MCF 10A (cell line): ENCODE data around the gene PTH2R. TPM values are rescaled to one million over a fixed set of nuclear protein-coding genes. Genes with fewer than 3 reads are reported as not detected.

Experiments used
- BruUV-seq: library from RNA; stranded (reverse); fragments of 400-500 nt; replicated peaks from 2 replicates; lab custom pipeline; 2021; lab: Mats Ljungman, UMichigan
- CTCF ChIA-PET: fragments of 300-600 bp; sonication (Branson Sonifier 250); formaldehyde crosslinking; extraction: SDS; loops from one replicate; lab custom pipeline; 2021; ENCODE audit warnings: antibody characterized with exemption, inconsistent platforms; lab: Yijun Ruan, JAX
- POLR2A ChIA-PET: fragments of 300-600, 350-650 bp; sonication (Branson Sonifier 250); formaldehyde crosslinking; extraction: SDS; loops from one replicate; lab custom pipeline; 2020; ENCODE audit warnings: antibody characterized with exemption, inconsistent platforms; lab: Yijun Ruan, JAX
- DNase-seq: peaks from one replicate; pipeline ENCODE4 v3.0.0-alpha.2; 2018; ENCODE audit not compliant: unreplicated experiment
- H3K27ac Mint-ChIP-seq: one replicate; pipeline ENCODE4 v1.8.0; 2022; ENCODE audit warnings: mild to moderate bottlenecking, low read depth, mixed read lengths; ENCODE audit not compliant: unreplicated experiment
- H3K27me3 Mint-ChIP-seq: one replicate; pipeline ENCODE4 v1.8.0; 2022; ENCODE audit warnings: mixed read lengths; ENCODE audit not compliant: insufficient read depth, unreplicated experiment
- H3K36me3 Mint-ChIP-seq: one replicate; pipeline ENCODE4 v1.8.0; 2022; ENCODE audit warnings: mild to moderate bottlenecking, moderate library complexity, mixed read lengths; ENCODE audit not compliant: insufficient read depth, unreplicated experiment
- H3K4me1 Mint-ChIP-seq: one replicate; pipeline ENCODE4 v1.8.0; 2022; ENCODE audit warnings: mixed read lengths; ENCODE audit not compliant: insufficient read depth, unreplicated experiment
- H3K4me3 Mint-ChIP-seq: one replicate; pipeline ENCODE4 v1.8.0; 2022; ENCODE audit warnings: mild to moderate bottlenecking, moderate library complexity, mixed read lengths; ENCODE audit not compliant: unreplicated experiment
- H3K9me3 Mint-ChIP-seq: one replicate; pipeline ENCODE4 v1.8.0; 2022; ENCODE audit warnings: mixed read lengths; ENCODE audit not compliant: unreplicated experiment
- intact Hi-C: fragments of 100-400 bp; cut with micrococcal nuclease; formaldehyde crosslinking; loops from 2 replicates; pipeline ENCODE4 v1.14.1; 2022
- total RNA-seq: library from RNA; stranded (reverse); gene quantifications from 2 replicates; pipeline ENCODE4 v1.2.3, GENCODE V29; 2022
- TF ChIP-seq, protein P1 (sequence below): fragments of 200-600 bp; IDR thresholded peaks from one replicate; pipeline ENCODE4 v1.8.0; 2022; ENCODE audit warnings: antibody characterized with exemption, mild to moderate bottlenecking; ENCODE audit not compliant: unreplicated experiment

Gene PTH2R
- total RNA-seq, 1 experiment from 2014 or later: not detected

DNA sequence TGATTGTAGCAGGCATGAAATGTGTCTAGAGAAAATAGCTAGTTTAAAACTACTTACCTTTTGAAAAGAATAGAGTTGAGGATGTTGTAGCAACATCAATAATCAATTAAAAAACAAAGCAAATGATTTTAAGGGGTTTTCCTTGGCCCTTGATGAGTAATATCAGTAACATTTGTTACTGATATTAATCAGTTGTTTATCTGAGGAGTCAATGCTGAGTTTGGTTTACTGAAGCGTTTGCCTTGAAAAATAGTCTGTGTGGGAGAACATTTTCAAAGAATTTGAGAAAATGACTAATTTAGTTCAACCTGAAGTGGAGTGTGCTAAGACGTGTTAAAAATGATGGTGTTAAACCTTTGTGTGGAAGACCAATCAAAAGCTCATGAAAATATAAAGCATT is 9.3 kb downstream of the PTH2R start:
- no peak for DNase-seq
- H3K36me3 Mint-ChIP-seq: peaks cover under 1% of the 10 kb centered on the region
- H3K27me3 Mint-ChIP-seq: peaks cover 47% of the 10 kb centered on the region
- no peak overlapping the region for H3K27ac Mint-ChIP-seq
- H3K4me1 Mint-ChIP-seq: no peaks in the 10 kb centered on the region
- TF ChIP-seq, protein P1, sequence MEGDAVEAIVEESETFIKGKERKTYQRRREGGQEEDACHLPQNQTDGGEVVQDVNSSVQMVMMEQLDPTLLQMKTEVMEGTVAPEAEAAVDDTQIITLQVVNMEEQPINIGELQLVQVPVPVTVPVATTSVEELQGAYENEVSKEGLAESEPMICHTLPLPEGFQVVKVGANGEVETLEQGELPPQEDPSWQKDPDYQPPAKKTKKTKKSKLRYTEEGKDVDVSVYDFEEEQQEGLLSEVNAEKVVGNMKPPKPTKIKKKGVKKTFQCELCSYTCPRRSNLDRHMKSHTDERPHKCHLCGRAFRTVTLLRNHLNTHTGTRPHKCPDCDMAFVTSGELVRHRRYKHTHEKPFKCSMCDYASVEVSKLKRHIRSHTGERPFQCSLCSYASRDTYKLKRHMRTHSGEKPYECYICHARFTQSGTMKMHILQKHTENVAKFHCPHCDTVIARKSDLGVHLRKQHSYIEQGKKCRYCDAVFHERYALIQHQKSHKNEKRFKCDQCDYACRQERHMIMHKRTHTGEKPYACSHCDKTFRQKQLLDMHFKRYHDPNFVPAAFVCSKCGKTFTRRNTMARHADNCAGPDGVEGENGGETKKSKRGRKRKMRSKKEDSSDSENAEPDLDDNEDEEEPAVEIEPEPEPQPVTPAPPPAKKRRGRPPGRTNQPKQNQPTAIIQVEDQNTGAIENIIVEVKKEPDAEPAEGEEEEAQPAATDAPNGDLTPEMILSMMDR: no peak
- POLR2A ChIA-PET: no interaction called here
- CTCF ChIA-PET: interaction anchor here (1.0 to 1.3 kb wide), 2 partner anchors 50 to 919 kb away, joined by 4 to 5 read pairs; no protein-coding TSS in a partner anchor
- no peak overlapping the region for H3K4me3 Mint-ChIP-seq
- intact Hi-C loops: no loop called here
- H3K9me3 Mint-ChIP-seq: no peaks in the 10 kb centered on the region
- no TSS peak for BruUV-seq

GRCh38 chr2:208426412-208427045 is 19.9 kb downstream of the PTH2R start:
- no TSS peak for BruUV-seq
- intact Hi-C loops: no loop called here
- POLR2A ChIA-PET: no interaction called here

GRCh38 chr2:208437755-208438154 is 31.2 kb downstream of the PTH2R start:
- Mint-ChIP-seq H3K27ac (no peak overlapping the region), H3K4me1 (no peaks in the 10 kb centered on the region), H3K9me3 (no peaks in the 10 kb centered on the region), H3K36me3 (no peaks in the 10 kb centered on the region), H3K27me3 (peaks cover 72% of the 10 kb centered on the region), H3K4me3 (no peak overlapping the region)
- no peak for DNase-seq
- ChIA-PET POLR2A (no interaction called here), CTCF (no interaction called here)
- intact Hi-C loops: no loop called here
- TF ChIP-seq, protein P1: no peak
- no TSS peak for BruUV-seq

More at GRCh38 chr2:208426412-208427045, 19.9 kb downstream of the PTH2R start:
- peaks cover 34% of the 10 kb centered on the region for H3K27me3 Mint-ChIP-seq
- H3K4me1 Mint-ChIP-seq: no peaks in the 10 kb centered on the region
- TF ChIP-seq, protein P1: no peak
- CTCF ChIA-PET: no interaction called here
- H3K4me3 Mint-ChIP-seq: no peak overlapping the region
- H3K36me3 Mint-ChIP-seq: no peaks in the 10 kb centered on the region
- peaks cover 8% of the 10 kb centered on the region for H3K9me3 Mint-ChIP-seq
- no peak overlapping the region for H3K27ac Mint-ChIP-seq
- DNase-seq: no peak

DNA sequence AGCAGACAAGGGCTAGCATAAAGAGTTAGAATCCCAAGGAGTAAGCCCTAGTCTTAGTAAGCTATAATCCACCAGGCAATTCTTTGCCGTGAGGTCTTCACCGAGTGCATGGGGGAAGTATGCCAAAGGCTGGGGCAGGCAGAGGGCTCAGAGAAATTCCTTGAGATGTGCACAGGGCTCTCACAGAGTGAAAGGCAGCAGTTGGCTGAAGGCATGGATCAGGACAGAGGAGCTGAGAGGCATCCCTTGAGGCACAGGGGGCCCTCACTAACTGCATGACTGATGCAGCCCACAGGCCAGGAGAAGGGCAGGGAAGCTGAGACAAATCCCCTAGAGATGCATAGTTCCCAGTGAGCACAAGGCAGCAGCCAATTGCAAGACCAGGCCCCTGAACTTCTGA is 34.1 kb downstream of the PTH2R start:
- Mint-ChIP-seq H3K36me3 (no peaks in the 10 kb centered on the region), H3K9me3 (no peaks in the 10 kb centered on the region), H3K27ac (no peak overlapping the region), H3K4me1 (no peaks in the 10 kb centered on the region), H3K4me3 (no peak overlapping the region), H3K27me3 (peaks cover 79% of the 10 kb centered on the region)
- ChIA-PET POLR2A (no interaction called here), CTCF (interaction anchor here (1.0 to 1.6 kb wide), 3 partner anchors 26 to 768 kb away, joined by 3 to 6 read pairs (median 3); no protein-coding TSS in a partner anchor)
- TF ChIP-seq, protein P1: no peak
- no TSS peak for BruUV-seq
- no peak for DNase-seq
- intact Hi-C loops: no loop called here
